ENCODE measurements around the gene FBXO21. TPM values are rescaled to one million over a fixed set of nuclear protein-coding genes. Genes with fewer than 3 reads are reported as not detected.
"Not testable (repeated sequence)": the region's sequence is repeated elsewhere in the genome, so short reads cannot be mapped to it uniquely, and the experiment has no call there.

Gene FBXO21
- total RNA-seq, 5 donors from 2014 or later (not counting 1 experiment from before 2014, with no cell fraction given): 47.7 to 58.1 (median 54.2) TPM

DNA sequence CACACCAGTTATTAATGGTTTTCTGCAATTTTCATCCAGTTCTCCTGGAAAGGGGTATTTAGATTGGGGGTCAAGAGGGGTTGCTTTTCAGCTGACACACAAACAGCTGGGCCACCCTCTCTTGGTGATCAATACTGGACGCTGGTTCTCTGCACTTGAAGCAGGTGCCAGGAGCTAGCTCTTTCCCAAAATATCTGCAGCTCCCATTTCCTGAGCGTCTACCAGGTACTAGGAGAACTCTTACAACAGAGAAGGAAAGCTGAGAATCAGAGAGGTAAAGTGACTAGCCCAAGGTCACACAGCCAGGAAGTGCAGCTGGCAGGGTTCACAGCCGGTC lies 92.3 kb downstream of the FBXO21 start:
- Histone ChIP-seq H3K4me1 (ENCODE audit: control insufficient read depth in 1 of 2, extremely low read depth in 1 of 2, insufficient read depth in 2 of 2, low read length in 2 of 2) (peaks cover 6 to 23% of the 10 kb centered on the region in 2 experiments), H3K4me3 (ENCODE audit: control insufficient read depth in 1 of 2, extremely low read depth in 1 of 2, low read length in 1 of 2) (peak overlapping the region; percentile 62 to 80), H3K27me3 (replicated peaks in 1 of 2; ENCODE audit: control insufficient read depth in 2 of 2, extremely low read depth in 1 of 2, insufficient read depth in 2 of 2, low read length in 1 of 2) (peaks cover 0 to 38% of the 10 kb centered on the region in 2 experiments), H3K36me3 (ENCODE audit: control insufficient read depth in 2 of 2, extremely low read depth in 1 of 2, insufficient read depth in 1 of 2, low read length in 1 of 2) (no peaks in the 10 kb centered on the region), H3K27ac (ENCODE audit: low read length) (no peak overlapping the region), H3K9me3 (no peaks in the 10 kb centered on the region)
- ATAC-seq (replicated peaks in 1 of 4): peak in 1 of 4 experiments; percentile 5
- no peaks in the 10 kb centered on the region for H3K36me3 Mint-ChIP-seq
- ChIA-PET CTCF (no interaction called here), POLR2A (interaction anchor here in 1 of 2 donors (0.6 kb wide), 1 partner anchor 16 kb away, joined by 4 read pairs; no protein-coding TSS in a partner anchor)
- no peak overlapping the region for H3K27ac Mint-ChIP-seq
- H3K27me3 Mint-ChIP-seq: peaks cover 15 to 23% of the 10 kb centered on the region in 2 donors
- H3K9me3 Mint-ChIP-seq: no peaks in the 10 kb centered on the region
- H3K4me3 Mint-ChIP-seq: peak overlapping the region; percentile 75 to 83 (median 82)
- peaks cover 5 to 17% (median 11%) of the 10 kb centered on the region in 3 donors for H3K4me1 Mint-ChIP-seq
- DNase-seq: peak in 1 of 35 experiments; percentile 5
- 56% methylated on average over 3 of the region's 3 CpGs for WGBS (ENCODE audit: insufficient coverage)

GRCh38 chr12:117097159-117097558 lies 93.1 kb downstream of the FBXO21 start:
- POLR2A ChIA-PET: no interaction called here
- peak overlapping the region in 1 of 3 donors; percentile 83 for H3K4me3 Mint-ChIP-seq
- CTCF ChIA-PET: no interaction called here

GRCh38 chr12:117096501-117097042 lies 93.7 kb downstream of the FBXO21 start:
- no peak overlapping the region for H3K4me3 ChIP-seq (ENCODE audit: control insufficient read depth in 1 of 2, extremely low read depth in 1 of 2, low read length in 1 of 2)
- H3K27me3 ChIP-seq (replicated peaks in 1 of 2; ENCODE audit: control insufficient read depth in 2 of 2, extremely low read depth in 1 of 2, insufficient read depth in 2 of 2, low read length in 1 of 2): peaks cover 0 to 28% of the 10 kb centered on the region in 2 experiments
- 93% methylated on average over 5 of the region's 11 CpGs for WGBS (ENCODE audit: insufficient coverage)
- no peak overlapping the region for H3K27ac Mint-ChIP-seq
- DNase-seq (no peak), ATAC-seq (replicated peaks in 1 of 4) (no peak)
- ChIA-PET CTCF (no interaction called here), POLR2A (interaction anchor here in 1 of 2 donors (0.6 kb wide), 1 partner anchor 96 kb away, joined by 3 read pairs; no protein-coding TSS in a partner anchor)
- peaks cover 15 to 22% of the 10 kb centered on the region in 2 donors for H3K27me3 Mint-ChIP-seq
- H3K4me3 Mint-ChIP-seq: no peak overlapping the region
- peaks cover 5 to 17% (median 11%) of the 10 kb centered on the region in 3 donors for H3K4me1 Mint-ChIP-seq
- H3K4me1 ChIP-seq (ENCODE audit: control insufficient read depth in 1 of 2, extremely low read depth in 1 of 2, insufficient read depth in 2 of 2, low read length in 2 of 2): peaks cover 6 to 23% of the 10 kb centered on the region in 2 experiments
- H3K36me3 Mint-ChIP-seq: no peaks in the 10 kb centered on the region
- H3K9me3 Mint-ChIP-seq: no peaks in the 10 kb centered on the region
- H3K27ac ChIP-seq (ENCODE audit: low read length): no peak overlapping the region
- H3K9me3 ChIP-seq: no peaks in the 10 kb centered on the region
- H3K36me3 ChIP-seq (ENCODE audit: control insufficient read depth in 2 of 2, extremely low read depth in 1 of 2, insufficient read depth in 1 of 2, low read length in 1 of 2): no peaks in the 10 kb centered on the region

More at GRCh38 chr12:117097159-117097558, 93.1 kb downstream of the FBXO21 start:
- WGBS (ENCODE audit: insufficient coverage): 93% methylated on average over 2 of the region's 8 CpGs
- H3K27ac Mint-ChIP-seq: no peak overlapping the region
- ATAC-seq (replicated peaks in 1 of 4): no peak
- no peaks in the 10 kb centered on the region for H3K9me3 ChIP-seq
- H3K27me3 ChIP-seq (replicated peaks in 1 of 2; ENCODE audit: control insufficient read depth in 2 of 2, extremely low read depth in 1 of 2, insufficient read depth in 2 of 2, low read length in 1 of 2): peaks cover 0 to 33% of the 10 kb centered on the region in 2 experiments
- no peak overlapping the region for H3K27ac ChIP-seq (ENCODE audit: low read length)
- H3K9me3 Mint-ChIP-seq: no peaks in the 10 kb centered on the region
- peaks cover 15 to 23% of the 10 kb centered on the region in 2 donors for H3K27me3 Mint-ChIP-seq
- H3K36me3 Mint-ChIP-seq: no peaks in the 10 kb centered on the region
- no peak for DNase-seq
- H3K4me3 ChIP-seq (ENCODE audit: control insufficient read depth in 1 of 2, extremely low read depth in 1 of 2, low read length in 1 of 2): no peak overlapping the region
- no peaks in the 10 kb centered on the region for H3K36me3 ChIP-seq (ENCODE audit: control insufficient read depth in 2 of 2, extremely low read depth in 1 of 2, insufficient read depth in 1 of 2, low read length in 1 of 2)
- peaks cover 6 to 23% of the 10 kb centered on the region in 2 experiments for H3K4me1 ChIP-seq (ENCODE audit: control insufficient read depth in 1 of 2, extremely low read depth in 1 of 2, insufficient read depth in 2 of 2, low read length in 2 of 2)
- peaks cover 5 to 17% (median 11%) of the 10 kb centered on the region in 3 donors for H3K4me1 Mint-ChIP-seq

DNA sequence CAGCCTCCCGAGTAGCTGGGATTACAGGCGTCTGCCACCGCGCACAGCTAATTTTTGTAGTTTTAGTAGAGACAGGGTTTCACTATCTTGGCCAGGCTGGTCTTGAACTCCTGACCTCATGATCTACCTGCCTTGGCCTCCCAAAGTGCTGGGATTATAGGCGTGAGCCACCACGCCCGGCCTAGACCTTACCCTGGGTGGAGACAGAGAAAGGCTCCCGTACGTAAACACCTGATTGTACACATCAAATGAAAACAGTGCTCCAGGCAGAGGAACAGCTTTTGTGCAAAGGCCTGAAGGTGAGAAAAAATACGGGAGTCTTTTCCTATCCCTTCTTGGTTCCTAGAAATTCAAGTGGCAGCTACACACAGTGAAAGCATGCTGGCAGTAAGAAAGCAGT lies 95.1 kb downstream of the FBXO21 start:
- POLR2A ChIA-PET: not testable (repeated sequence)

DNA sequence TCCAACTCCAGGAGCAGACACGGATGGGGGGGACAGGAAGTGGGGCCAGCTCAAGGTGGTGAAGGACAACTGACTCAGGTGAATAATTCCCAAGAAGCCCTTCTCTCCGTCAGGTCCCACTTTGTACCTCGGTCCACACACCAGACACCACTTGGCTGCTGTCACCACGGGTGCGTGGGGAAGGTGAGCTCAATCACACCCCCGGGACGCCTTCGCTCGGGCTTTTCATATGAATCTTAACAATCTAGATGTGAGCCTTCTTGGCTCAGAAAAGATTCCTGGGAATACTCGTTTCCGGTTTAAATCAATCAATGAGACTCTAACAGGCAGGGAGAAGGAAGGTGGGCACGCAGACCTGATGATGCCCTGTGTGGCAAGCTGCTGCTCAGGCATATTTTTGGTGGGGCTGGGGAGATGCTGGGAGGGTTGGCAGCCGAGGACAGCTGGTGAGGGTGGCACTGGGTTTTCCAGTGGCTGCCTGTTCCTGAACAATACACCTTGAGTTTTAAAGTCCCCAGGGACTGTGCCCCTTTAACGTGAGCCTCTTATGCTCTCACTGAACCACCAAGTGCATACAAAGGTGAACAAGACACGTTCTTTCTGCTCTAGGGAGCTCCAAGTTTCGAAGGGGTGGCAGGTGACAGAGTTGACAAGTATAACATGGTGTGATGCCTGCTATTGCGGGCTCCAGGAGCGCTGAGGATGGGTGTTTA lies 96.2 kb downstream of the FBXO21 start:
- H3K9me3 ChIP-seq: no peaks in the 10 kb centered on the region
- H3K27ac ChIP-seq (ENCODE audit: low read length): no peak overlapping the region
- peaks cover 0 to 22% of the 10 kb centered on the region in 2 experiments for H3K27me3 ChIP-seq (replicated peaks in 1 of 2; ENCODE audit: control insufficient read depth in 2 of 2, extremely low read depth in 1 of 2, insufficient read depth in 2 of 2, low read length in 1 of 2)
- H3K9me3 Mint-ChIP-seq: peaks cover 5 to 12% (median 7%) of the 10 kb centered on the region in 3 donors
- H3K36me3 Mint-ChIP-seq: peaks cover 8% of the 10 kb centered on the region
- POLR2A ChIA-PET: no interaction called here
- H3K36me3 ChIP-seq (ENCODE audit: control insufficient read depth in 2 of 2, extremely low read depth in 1 of 2, insufficient read depth in 1 of 2, low read length in 1 of 2): no peaks in the 10 kb centered on the region
- CTCF ChIA-PET: interaction anchor here in 1 of 2 donors (1.3 kb wide), 1 partner anchor 68 kb away, joined by 5 read pairs; no protein-coding TSS in a partner anchor
- no peak for DNase-seq
- peaks cover 15% of the 10 kb centered on the region in 2 donors for H3K27me3 Mint-ChIP-seq
- H3K4me3 ChIP-seq (ENCODE audit: control insufficient read depth in 1 of 2, extremely low read depth in 1 of 2, low read length in 1 of 2): no peak overlapping the region
- H3K27ac Mint-ChIP-seq: no peak overlapping the region
- peaks cover 6 to 17% of the 10 kb centered on the region in 2 experiments for H3K4me1 ChIP-seq (ENCODE audit: control insufficient read depth in 1 of 2, extremely low read depth in 1 of 2, insufficient read depth in 2 of 2, low read length in 2 of 2)
- H3K4me1 Mint-ChIP-seq: peaks cover 5 to 15% (median 7%) of the 10 kb centered on the region in 3 donors
- ATAC-seq (replicated peaks in 1 of 4): no peak
- WGBS (ENCODE audit: insufficient coverage): 88% methylated on average over 12 of the region's 18 CpGs
- H3K4me3 Mint-ChIP-seq: no peak overlapping the region

More for the DNA sequence above, 95.1 kb downstream of the FBXO21 start:
- peaks cover 5 to 17% (median 11%) of the 10 kb centered on the region in 3 donors for H3K4me1 Mint-ChIP-seq
- H3K4me3 ChIP-seq (ENCODE audit: control insufficient read depth in 1 of 2, extremely low read depth in 1 of 2, low read length in 1 of 2); H3K9me3 ChIP-seq; H3K36me3 ChIP-seq (ENCODE audit: control insufficient read depth in 2 of 2, extremely low read depth in 1 of 2, insufficient read depth in 1 of 2, low read length in 1 of 2); H3K27ac Mint-ChIP-seq; CTCF ChIA-PET; H3K9me3 Mint-ChIP-seq; H3K27ac ChIP-seq (ENCODE audit: low read length); ATAC-seq (replicated peaks in 1 of 4); H3K36me3 Mint-ChIP-seq; DNase-seq; H3K4me3 Mint-ChIP-seq: not testable (repeated sequence)
- peaks cover 0 to 28% of the 10 kb centered on the region in 2 experiments for H3K27me3 ChIP-seq (replicated peaks in 1 of 2; ENCODE audit: control insufficient read depth in 2 of 2, extremely low read depth in 1 of 2, insufficient read depth in 2 of 2, low read length in 1 of 2)
- 95% methylated on average over 9 of the region's 10 CpGs for WGBS (ENCODE audit: insufficient coverage)
- peaks cover 15 to 20% of the 10 kb centered on the region in 2 donors for H3K27me3 Mint-ChIP-seq
- peaks cover 6 to 23% of the 10 kb centered on the region in 2 experiments for H3K4me1 ChIP-seq (ENCODE audit: control insufficient read depth in 1 of 2, extremely low read depth in 1 of 2, insufficient read depth in 2 of 2, low read length in 2 of 2)

DNA sequence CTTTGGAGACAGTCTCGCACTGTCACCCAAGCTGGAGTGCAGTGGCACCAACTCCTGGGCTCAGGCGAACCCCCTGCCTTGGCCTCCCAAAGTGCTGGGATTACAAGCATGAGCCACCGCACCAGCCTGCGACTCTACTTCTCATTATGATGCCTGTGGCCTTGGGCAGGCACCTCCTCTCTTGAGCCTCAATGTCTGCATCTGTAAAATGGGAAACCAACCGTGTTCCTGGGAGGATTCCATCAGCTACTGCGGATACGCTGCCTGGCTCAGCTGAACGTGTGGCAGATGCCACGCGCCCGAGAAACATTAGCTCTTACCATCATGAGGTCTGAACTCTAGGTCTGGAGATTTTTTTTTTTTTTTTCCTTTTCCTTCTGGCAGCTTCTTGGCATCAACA lies 96.8 kb downstream of the FBXO21 start:
- peaks cover 5 to 17% (median 7%) of the 10 kb centered on the region in 3 donors for H3K9me3 Mint-ChIP-seq
- peaks cover 6 to 13% of the 10 kb centered on the region in 2 experiments for H3K4me1 ChIP-seq (ENCODE audit: control insufficient read depth in 1 of 2, extremely low read depth in 1 of 2, insufficient read depth in 2 of 2, low read length in 2 of 2)
- POLR2A ChIA-PET: no interaction called here
- peaks cover 15% of the 10 kb centered on the region in 2 donors for H3K27me3 Mint-ChIP-seq
- H3K27ac ChIP-seq (ENCODE audit: low read length): no peak overlapping the region
- peaks cover 5 to 15% (median 7%) of the 10 kb centered on the region in 3 donors for H3K4me1 Mint-ChIP-seq
- no peak overlapping the region for H3K4me3 Mint-ChIP-seq
- no peaks in the 10 kb centered on the region for H3K9me3 ChIP-seq
- peaks cover 0 to 20% of the 10 kb centered on the region in 2 experiments for H3K27me3 ChIP-seq (replicated peaks in 1 of 2; ENCODE audit: control insufficient read depth in 2 of 2, extremely low read depth in 1 of 2, insufficient read depth in 2 of 2, low read length in 1 of 2)
- H3K36me3 Mint-ChIP-seq: peaks cover 8% of the 10 kb centered on the region
- no peaks in the 10 kb centered on the region for H3K36me3 ChIP-seq (ENCODE audit: control insufficient read depth in 2 of 2, extremely low read depth in 1 of 2, insufficient read depth in 1 of 2, low read length in 1 of 2)
- WGBS (ENCODE audit: insufficient coverage): 94% methylated on average over 8 of the region's 11 CpGs
- ATAC-seq (replicated peaks in 1 of 4): no peak
- CTCF ChIA-PET: interaction anchor here in 1 of 2 donors (0.7 to 1.3 kb wide), 2 partner anchors 35 to 68 kb away, joined by 3 to 5 read pairs; no protein-coding TSS in a partner anchor
- H3K4me3 ChIP-seq (ENCODE audit: control insufficient read depth in 1 of 2, extremely low read depth in 1 of 2, low read length in 1 of 2): no peak overlapping the region
- no peak overlapping the region for H3K27ac Mint-ChIP-seq
- no peak for DNase-seq
